Measurements from ENCODE around the gene PPME1.
"Not testable (repeated sequence)": the region's sequence is repeated elsewhere in the genome, so short reads cannot be mapped to it uniquely, and the experiment has no call there.

PPME1 gene

GRCh38 chr11:74170694-74171629, at the start of gene PPME1, which contains the start of gene C2CD3:
PPME1 (plus strand) TSS chr11:74171289; CDS start chr11:74171422, 133 bp downstream.
C2CD3 (minus strand) TSS chr11:74171002; CDS start chr11:74170792, 210 bp downstream.
- DNase-seq = peak; percentile 98 to 99

- DNase-seq = no peak
Observed at GRCh38 chr11:74121804-74122203, 49.3 kb upstream of the PPME1 start.

GRCh38 chr11:74123008-74123448, 48.1 kb upstream of the PPME1 start:
- no peak for DNase-seq

- not testable (repeated sequence) for DNase-seq
Observed at GRCh38 chr11:74129121-74129520, 42.0 kb upstream of the PPME1 start.

GRCh38 chr11:74132833-74133232, 38.3 kb upstream of the PPME1 start:
- no peak for DNase-seq

GRCh38 chr11:74133436-74133835, 37.7 kb upstream of the PPME1 start:
- DNase-seq = no peak

GRCh38 chr11:74134661-74135060, 36.4 kb upstream of the PPME1 start:
- no peak for DNase-seq

GRCh38 chr11:74135127-74135840, 35.8 kb upstream of the PPME1 start:
- DNase-seq = no peak

GRCh38 chr11:74138021-74138420, 33.1 kb upstream of the PPME1 start:
- no peak for DNase-seq

- peak in 1 of 2 experiments; percentile 13 for DNase-seq
Observed at GRCh38 chr11:74138572-74138971, 32.5 kb upstream of the PPME1 start.

GRCh38 chr11:74139151-74139918, 31.8 kb upstream of the PPME1 start:
- no peak for DNase-seq

GRCh38 chr11:74139919-74140431, 31.1 kb upstream of the PPME1 start:
- DNase-seq = not testable (repeated sequence)

GRCh38 chr11:74141241-74141695, 29.8 kb upstream of the PPME1 start:
- no peak for DNase-seq

- no peak for DNase-seq
Observed at GRCh38 chr11:74141908-74142307, 29.2 kb upstream of the PPME1 start.

- no peak for DNase-seq
Observed at GRCh38 chr11:74142624-74143023, 28.5 kb upstream of the PPME1 start.

- no peak for DNase-seq
Observed at GRCh38 chr11:74144592-74144991, 26.5 kb upstream of the PPME1 start.

GRCh38 chr11:74147199-74147929, 23.7 kb upstream of the PPME1 start:
- no peak for DNase-seq

- DNase-seq = no peak
Observed at GRCh38 chr11:74153224-74153623, 17.9 kb upstream of the PPME1 start.

GRCh38 chr11:74154620-74155281, 16.3 kb upstream of the PPME1 start:
- no peak for DNase-seq

- peak in 1 of 2 experiments; percentile 21 for DNase-seq
Observed at GRCh38 chr11:74157169-74157568, 13.9 kb upstream of the PPME1 start.

- no peak for DNase-seq
Observed at GRCh38 chr11:74159642-74160041, 11.4 kb upstream of the PPME1 start.

All from NCI-H1930 (cell line).